Stomach (tissue), 4 donors: ENCODE measurements around the gene PLPP1.

Experiments used
- POLR2A ChIP-seq, 4 donors: fragments of 450-650 bp; IDR thresholded peaks; one replicate each; pipeline ENCODE4 v1.6.1; 2016; ENCODE audit warnings: antibody characterized with exemption in 4 of 4, control low read depth in 2 of 4, mild to moderate bottlenecking in 1 of 4, moderate library complexity in 1 of 4
- POLR2AphosphoS5 ChIP-seq, 3 donors: sonication (generic); formaldehyde crosslinking; IDR thresholded peaks; one replicate each; pipeline ENCODE4 v1.6.1; 2016; ENCODE audit warnings: antibody characterized with exemption in 3 of 3
- TF ChIP-seq, protein P1 (sequence below), 7 experiments: fragments of 450-650 bp in 4 of 7; fragments of 200-600 bp in 3 of 7; sonication (generic) in 3 of 7; IDR thresholded peaks; one replicate each; pipeline ENCODE4 v1.5.1; 2016 to 2019; ENCODE audit warnings: antibody characterized with exemption in 7 of 7, control low read depth in 2 of 7, mild to moderate bottlenecking in 1 of 7

DNA sequence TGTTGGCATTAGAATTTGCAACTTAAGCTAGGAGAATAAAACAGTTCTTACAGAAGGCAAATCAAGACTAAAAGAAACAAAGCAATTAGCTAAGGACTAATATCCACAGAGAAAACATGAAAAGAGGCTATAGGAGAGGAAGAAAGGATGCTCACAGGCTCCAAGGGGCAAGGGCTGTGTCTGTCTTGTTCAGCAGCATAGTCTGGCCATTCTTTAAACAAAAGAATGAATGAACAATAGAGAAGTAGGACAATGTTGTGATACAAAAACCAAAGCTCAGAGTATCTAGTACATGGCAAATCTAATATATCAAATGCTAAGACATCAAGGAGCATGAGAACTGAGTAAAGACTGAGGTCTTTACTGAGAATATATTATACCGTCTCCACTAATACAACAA is 39.5 kb downstream of the PLPP1 start:
- TF ChIP-seq, protein P1, sequence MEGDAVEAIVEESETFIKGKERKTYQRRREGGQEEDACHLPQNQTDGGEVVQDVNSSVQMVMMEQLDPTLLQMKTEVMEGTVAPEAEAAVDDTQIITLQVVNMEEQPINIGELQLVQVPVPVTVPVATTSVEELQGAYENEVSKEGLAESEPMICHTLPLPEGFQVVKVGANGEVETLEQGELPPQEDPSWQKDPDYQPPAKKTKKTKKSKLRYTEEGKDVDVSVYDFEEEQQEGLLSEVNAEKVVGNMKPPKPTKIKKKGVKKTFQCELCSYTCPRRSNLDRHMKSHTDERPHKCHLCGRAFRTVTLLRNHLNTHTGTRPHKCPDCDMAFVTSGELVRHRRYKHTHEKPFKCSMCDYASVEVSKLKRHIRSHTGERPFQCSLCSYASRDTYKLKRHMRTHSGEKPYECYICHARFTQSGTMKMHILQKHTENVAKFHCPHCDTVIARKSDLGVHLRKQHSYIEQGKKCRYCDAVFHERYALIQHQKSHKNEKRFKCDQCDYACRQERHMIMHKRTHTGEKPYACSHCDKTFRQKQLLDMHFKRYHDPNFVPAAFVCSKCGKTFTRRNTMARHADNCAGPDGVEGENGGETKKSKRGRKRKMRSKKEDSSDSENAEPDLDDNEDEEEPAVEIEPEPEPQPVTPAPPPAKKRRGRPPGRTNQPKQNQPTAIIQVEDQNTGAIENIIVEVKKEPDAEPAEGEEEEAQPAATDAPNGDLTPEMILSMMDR (IDR thresholded peaks at IDR 0.05) = no peak
- TF ChIP-seq POLR2A (IDR thresholded peaks at IDR 0.05) = no peak
- no peak for TF ChIP-seq POLR2AphosphoS5 (IDR thresholded peaks at IDR 0.05)
